ENCODE measurements around the gene CDKL2. TPM values are rescaled to one million over a fixed set of nuclear protein-coding genes. Genes with fewer than 3 reads are reported as not detected.
A peak's percentile ranks its signal among the peaks of the same experiment; 100 is the strongest.

CDKL2 gene
- total and polyA plus RNA-seq, 2 donors (not counting 1 experiment from before 2014, with no cell fraction given): 0.81 TPM; not detected in 1

DNA sequence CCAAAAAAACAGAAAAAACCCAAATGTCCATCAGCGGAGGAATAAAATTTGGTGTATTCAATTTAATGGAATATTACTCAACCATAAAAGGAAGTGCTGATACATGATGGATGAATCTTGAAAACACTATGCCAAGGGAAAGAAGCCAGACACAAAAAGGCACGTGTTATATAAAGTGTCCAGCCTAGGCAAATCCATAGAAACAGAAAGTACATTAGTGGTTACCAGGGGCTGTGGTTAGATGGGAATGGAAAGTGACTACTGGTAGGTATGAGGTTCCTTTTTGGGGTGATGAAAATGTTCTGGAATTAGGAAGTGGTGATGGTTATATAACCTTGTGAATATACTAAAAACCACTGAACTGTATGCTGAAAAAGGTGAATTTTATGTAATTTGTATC is 3.5 kb upstream of the CDKL2 start:
- ATAC-seq (ENCODE audit: low read depth) (no peak), DNase-seq (no peak)
- Histone ChIP-seq H3K4me2 (replicated peaks; ENCODE audit: low read depth, low read length, poor library complexity, severe bottlenecking) (no peak overlapping the region), H2AFZ (ENCODE audit: insufficient read depth, low read depth, low read length, poor library complexity, severe bottlenecking) (no peak overlapping the region), H3K27me3 (replicated peaks in 1 of 4; ENCODE audit: control extremely low read depth in 1 of 4, control insufficient read depth in 3 of 4, insufficient read depth in 4 of 4, low read length in 3 of 4) (no peaks in the 10 kb centered on the region), H3K36me3 (replicated peaks in 1 of 2; ENCODE audit: control extremely low read depth in 1 of 2, control insufficient read depth in 1 of 2, extremely low read depth in 1 of 2, insufficient read depth in 2 of 2, low read length in 1 of 2) (no peaks in the 10 kb centered on the region), H3K4me3 (ENCODE audit: control extremely low read depth in 1 of 5, extremely low read depth in 1 of 5, insufficient read depth in 1 of 5, low read depth in 2 of 5, low read length in 4 of 5) (no peak overlapping the region), H3K9ac (ENCODE audit: low read length) (no peak overlapping the region), H3K27ac (ENCODE audit: low read length in 2 of 2) (no peak overlapping the region), H3K79me2 (ENCODE audit: control insufficient read depth, insufficient read depth, low read length) (no peaks in the 10 kb centered on the region), H3K4me1 (ENCODE audit: control insufficient read depth in 2 of 2, insufficient read depth in 2 of 2, low read length in 2 of 2) (peaks cover 4 to 14% of the 10 kb centered on the region in 2 donors), H3K9me3 (ENCODE audit: control extremely low read depth in 1 of 3, control insufficient read depth in 2 of 3, insufficient read depth in 1 of 3, low read length in 2 of 3) (no peaks in the 10 kb centered on the region), H4K20me1 (ENCODE audit: control insufficient read depth, insufficient read depth, low read length, poor library complexity, severe bottlenecking) (no peaks in the 10 kb centered on the region)
- H3K27ac Mint-ChIP-seq: no peak overlapping the region
- no peak overlapping the region for H3K4me3 Mint-ChIP-seq
- peaks cover 11% of the 10 kb centered on the region for H3K4me1 Mint-ChIP-seq
- ChIA-PET CTCF (no interaction called here), POLR2A (no interaction called here)
- TF ChIP-seq CTCF (IDR thresholded peaks at IDR 0.05) (no peak), EZH2 (IDR thresholded peaks at IDR 0.05; ENCODE audit: borderline replicate concordance, insufficient read depth, low read depth, low read length, poor library complexity, severe bottlenecking) (no peak)
- WGBS (ENCODE audit: insufficient coverage): 67% methylated on average over 1 of the region's 2 CpGs
- no peaks in the 10 kb centered on the region for H3K27me3 Mint-ChIP-seq
- intact Hi-C loops (cut with micrococcal nuclease): loop anchor here (10.0 kb wide), 1 partner anchor 311 kb away; the partner anchor contains the start of gene NAAA
- H3K9me3 Mint-ChIP-seq (ENCODE audit: insufficient read depth): no peaks in the 10 kb centered on the region

GRCh38 chr4:75630937-75631329 is 605 bp upstream of the CDKL2 start:
- no peaks in the 10 kb centered on the region for H3K9me3 Mint-ChIP-seq (ENCODE audit: insufficient read depth)
- peak overlapping the region; percentile 74 for H3K9ac ChIP-seq (ENCODE audit: low read length)
- no peaks in the 10 kb centered on the region for H3K27me3 ChIP-seq (replicated peaks in 1 of 4; ENCODE audit: control extremely low read depth in 1 of 4, control insufficient read depth in 3 of 4, insufficient read depth in 4 of 4, low read length in 3 of 4)
- WGBS (ENCODE audit: insufficient coverage): 76% methylated on average over 9 of the region's 9 CpGs
- no peak for TF ChIP-seq CTCF (IDR thresholded peaks at IDR 0.05)
- TF ChIP-seq EZH2 (IDR thresholded peaks at IDR 0.05; ENCODE audit: borderline replicate concordance, insufficient read depth, low read depth, low read length, poor library complexity, severe bottlenecking): no peak
- H3K4me3 ChIP-seq (ENCODE audit: control extremely low read depth in 1 of 5, extremely low read depth in 1 of 5, insufficient read depth in 1 of 5, low read depth in 2 of 5, low read length in 4 of 5): peak overlapping the region in 4 of 5 experiments; percentile 45 to 84 (median 72)
- peaks cover 4 to 14% of the 10 kb centered on the region in 2 donors for H3K4me1 ChIP-seq (ENCODE audit: control insufficient read depth in 2 of 2, insufficient read depth in 2 of 2, low read length in 2 of 2)
- CTCF ChIA-PET: no interaction called here
- peak overlapping the region; percentile 97 for H2AFZ ChIP-seq (ENCODE audit: insufficient read depth, low read depth, low read length, poor library complexity, severe bottlenecking)
- H3K79me2 ChIP-seq (ENCODE audit: control insufficient read depth, insufficient read depth, low read length): no peaks in the 10 kb centered on the region
- peaks cover 11% of the 10 kb centered on the region for H3K4me1 Mint-ChIP-seq
- H3K36me3 ChIP-seq (replicated peaks in 1 of 2; ENCODE audit: control extremely low read depth in 1 of 2, control insufficient read depth in 1 of 2, extremely low read depth in 1 of 2, insufficient read depth in 2 of 2, low read length in 1 of 2): no peaks in the 10 kb centered on the region
- no peaks in the 10 kb centered on the region for H4K20me1 ChIP-seq (ENCODE audit: control insufficient read depth, insufficient read depth, low read length, poor library complexity, severe bottlenecking)
- H3K27ac Mint-ChIP-seq: peak overlapping the region; percentile 62
- intact Hi-C loops (cut with micrococcal nuclease): loop anchor here (1.0 to 10.0 kb wide), 5 partner anchors 24 to 314 kb away; partner anchors contain the start of genes G3BP2, NAAA, RCHY1 and THAP6
- peak overlapping the region; percentile 95 for H3K4me3 Mint-ChIP-seq
- peak overlapping the region in 1 of 2 donors; percentile 59 for H3K27ac ChIP-seq (ENCODE audit: low read length in 2 of 2)
- H3K9me3 ChIP-seq (ENCODE audit: control extremely low read depth in 1 of 3, control insufficient read depth in 2 of 3, insufficient read depth in 1 of 3, low read length in 2 of 3): no peaks in the 10 kb centered on the region
- no peak for DNase-seq
- POLR2A ChIA-PET: interaction anchor here (0.6 to 1.3 kb wide), 3 partner anchors 25 to 102 kb away, joined by 3 to 5 read pairs (median 3); partner anchors contain the start of gene USO1
- H3K4me2 ChIP-seq (replicated peaks; ENCODE audit: low read depth, low read length, poor library complexity, severe bottlenecking): peak overlapping the region; percentile 88
- no peak for ATAC-seq (ENCODE audit: low read depth)
- no peaks in the 10 kb centered on the region for H3K27me3 Mint-ChIP-seq

All from B cell (primary cell).